ENCODE results near the gene PWP2.
"Not testable (repeated sequence)": the region's sequence is repeated elsewhere in the genome, so short reads cannot be mapped to it uniquely, and the experiment has no call there.

PWP2 gene

DNA sequence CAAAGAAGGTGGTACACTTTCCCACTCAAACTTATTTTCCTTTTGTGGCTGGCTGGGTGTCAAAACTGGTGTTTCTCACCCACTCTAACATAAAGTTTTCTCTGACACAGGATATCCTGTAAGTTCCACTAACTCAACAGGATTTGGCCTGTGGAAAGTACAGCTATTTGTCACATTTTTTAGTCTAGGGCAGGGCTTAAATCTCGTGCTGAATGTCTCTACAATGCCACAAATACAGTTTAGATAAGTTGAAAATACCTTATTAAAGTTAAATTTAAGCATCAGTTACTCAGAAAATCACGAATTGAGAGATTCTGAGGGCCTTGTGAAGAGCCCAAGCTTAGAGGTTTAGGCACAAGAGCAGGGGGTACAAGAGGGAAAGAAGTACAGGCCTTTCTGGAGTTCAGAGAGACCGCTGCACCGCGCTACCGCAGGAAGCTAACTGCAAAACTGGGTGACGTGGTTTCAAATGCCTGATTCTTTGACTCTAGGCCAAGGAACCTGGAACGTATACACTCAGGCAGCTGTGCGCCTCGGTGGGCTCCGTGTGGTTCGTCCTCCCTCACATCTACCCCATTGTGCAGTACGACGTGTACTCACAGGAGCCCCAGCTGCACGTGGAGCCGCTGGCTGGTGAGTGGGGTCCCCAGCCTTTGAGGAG lies 23.4 kb upstream of the PWP2 start:
- peak; percentile 70 to 73 for DNase-seq

DNA sequence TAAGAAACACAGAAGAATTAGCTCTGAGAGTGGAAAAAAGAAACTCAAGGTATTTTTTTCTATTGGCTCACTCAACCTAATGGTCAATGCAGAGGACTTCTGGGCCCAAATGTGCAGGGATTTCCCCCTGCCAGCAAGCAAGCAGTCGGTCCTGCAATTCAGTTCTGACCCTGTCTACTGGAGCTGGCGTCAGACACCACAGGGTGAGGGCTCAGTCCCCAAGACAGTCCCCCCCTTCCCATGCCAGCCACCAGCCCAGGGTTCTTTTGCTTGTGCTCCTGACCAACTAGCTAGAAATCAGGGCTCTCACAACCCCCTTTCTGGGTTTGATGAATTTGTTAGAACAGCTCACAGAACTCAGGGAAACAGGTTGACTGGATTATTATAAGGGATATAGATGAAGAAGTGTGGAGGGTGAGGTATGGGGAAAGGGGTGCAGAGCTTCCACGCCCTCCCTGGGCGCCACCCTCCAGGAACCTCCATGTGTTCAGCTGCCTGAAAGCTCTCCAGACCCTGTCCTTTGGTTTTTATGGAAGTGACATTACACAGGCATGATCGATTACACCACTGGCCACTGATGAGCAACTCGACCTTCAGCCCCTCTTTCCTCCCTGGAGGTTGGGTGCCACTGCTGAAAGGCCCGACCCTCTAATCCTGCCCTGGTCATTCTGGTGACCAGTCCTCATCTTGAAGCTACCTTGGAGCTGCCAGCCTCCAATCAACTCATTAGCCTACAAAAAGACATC lies 22.5 kb upstream of the PWP2 start:
- no peak for DNase-seq

DNA sequence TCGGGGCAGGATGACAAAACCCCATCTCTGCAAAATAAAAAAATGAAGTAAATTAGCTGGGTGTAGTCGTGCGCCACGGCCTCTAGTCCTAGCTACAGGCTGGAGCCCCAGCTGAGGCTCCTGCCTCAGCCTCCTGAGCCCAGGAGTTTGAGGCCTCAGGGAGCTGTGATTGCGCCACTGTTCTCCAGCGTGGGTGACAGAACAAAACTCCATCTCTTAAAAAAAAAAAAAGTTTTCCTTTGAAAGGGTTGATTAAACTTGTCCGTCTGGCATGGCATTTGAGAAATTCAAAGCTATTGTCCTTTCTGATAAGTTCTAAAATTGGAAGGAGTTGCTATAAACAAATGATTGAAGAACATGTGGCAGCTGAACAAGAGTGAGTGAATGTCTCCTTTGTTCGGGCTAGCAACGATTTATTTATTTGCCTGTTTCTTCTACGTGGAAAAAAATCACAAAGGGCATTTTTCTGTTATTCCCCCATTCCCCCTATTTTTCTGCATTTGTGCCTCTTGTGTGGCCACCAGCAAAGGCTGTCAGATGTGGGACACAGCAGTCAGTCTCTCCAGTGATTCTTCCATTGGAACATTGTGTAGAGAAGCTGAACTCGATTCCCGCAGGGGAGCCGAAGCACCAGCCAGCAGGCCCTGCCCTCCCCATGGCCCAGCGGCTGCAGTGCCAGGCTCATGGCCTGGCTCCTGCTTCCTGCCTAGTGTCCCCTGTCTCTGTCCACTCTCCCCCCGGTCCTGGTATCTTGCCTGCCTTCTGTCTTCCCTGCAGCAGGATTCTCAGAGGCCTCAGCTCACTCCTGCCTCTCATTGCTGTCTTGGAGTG lies 21.5 kb upstream of the PWP2 start:
- DNase-seq, result no peak

DNA sequence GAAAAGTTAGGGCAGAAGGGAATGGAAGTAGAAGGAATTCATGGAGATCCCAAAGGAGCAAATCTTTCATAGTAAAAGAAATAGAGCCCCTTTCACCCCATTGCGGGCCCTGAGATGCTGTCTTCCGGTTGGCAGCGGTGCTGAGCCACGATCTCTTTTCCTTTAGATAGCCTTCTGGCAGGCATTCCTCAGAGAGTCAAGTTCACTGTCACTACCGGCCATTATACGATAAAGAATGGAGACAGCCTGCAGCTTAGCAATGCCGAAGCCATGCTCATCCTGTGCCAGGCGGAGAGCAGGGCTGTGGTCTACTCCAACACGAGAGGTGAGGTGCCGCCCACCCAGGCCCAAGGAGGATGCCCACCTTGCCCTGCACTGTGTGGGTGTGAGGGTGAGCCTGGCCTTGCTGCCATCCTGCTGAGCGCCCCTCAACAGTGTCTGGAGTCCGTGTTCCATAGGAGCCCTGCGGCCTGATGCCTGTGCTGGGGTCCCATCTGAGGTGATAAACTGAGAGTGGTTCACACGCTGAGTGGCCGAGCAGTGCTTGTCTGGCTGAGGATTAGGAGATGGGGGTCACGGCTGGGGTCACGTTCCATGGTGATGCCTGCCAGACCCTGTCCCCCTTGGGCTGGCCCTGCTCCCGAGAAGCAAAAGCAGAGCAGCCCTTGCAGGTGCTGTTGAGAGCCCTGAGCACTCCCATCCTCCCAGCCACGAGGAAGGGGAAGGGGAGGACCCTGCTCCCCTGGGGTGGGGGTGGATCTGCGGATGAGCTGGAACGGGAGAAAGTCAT lies 20.4 kb upstream of the PWP2 start:
- DNase-seq, result no peak

DNA sequence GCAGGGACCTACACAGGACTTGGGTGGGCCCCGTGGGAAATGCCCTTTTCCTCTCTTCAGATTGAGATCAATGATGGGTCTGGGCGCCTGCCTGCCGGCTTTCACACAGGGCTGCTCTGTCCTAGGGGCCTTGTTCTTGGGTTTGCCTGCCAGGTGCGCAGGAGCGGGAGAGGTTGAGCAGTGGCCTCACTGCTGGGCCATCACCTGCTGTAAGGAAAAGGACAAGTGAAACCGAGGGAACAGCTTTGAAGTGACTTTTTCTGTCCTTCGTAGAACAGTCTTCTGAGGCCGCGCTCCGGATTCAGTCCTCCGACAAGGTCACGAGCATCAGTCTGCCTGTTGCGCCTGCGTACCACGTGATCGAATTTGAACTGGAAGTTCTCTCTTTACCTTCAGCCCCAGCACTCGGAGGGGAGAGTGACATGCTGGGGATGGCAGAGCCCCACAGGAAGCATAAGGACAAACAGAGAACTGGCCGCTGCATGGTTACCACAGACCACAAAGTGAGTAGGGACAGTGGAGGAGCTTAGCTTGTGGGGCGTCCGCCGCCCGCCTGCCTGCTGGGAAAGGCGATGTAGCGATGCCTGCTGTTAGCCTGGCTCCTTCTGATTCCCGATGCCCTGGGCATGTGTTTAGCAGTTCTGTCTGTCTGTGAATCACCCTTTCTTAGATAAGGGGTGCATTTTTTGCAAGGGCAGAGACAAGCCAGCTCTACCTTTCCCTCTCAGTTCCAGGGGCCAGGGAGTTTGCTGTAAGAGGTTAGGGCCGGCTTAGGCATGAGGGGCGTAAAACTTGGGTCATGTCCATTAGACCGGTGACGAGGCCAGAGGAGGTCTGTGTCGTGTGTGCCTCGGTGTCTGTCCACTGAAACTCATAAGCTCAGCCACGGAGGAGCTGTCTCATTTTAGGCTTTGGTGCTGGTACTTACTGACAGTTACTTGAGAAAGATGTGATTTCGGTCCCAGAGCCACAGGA lies 19.5 kb upstream of the PWP2 start:
- DNase-seq, result peak; percentile 29 to 46

DNA sequence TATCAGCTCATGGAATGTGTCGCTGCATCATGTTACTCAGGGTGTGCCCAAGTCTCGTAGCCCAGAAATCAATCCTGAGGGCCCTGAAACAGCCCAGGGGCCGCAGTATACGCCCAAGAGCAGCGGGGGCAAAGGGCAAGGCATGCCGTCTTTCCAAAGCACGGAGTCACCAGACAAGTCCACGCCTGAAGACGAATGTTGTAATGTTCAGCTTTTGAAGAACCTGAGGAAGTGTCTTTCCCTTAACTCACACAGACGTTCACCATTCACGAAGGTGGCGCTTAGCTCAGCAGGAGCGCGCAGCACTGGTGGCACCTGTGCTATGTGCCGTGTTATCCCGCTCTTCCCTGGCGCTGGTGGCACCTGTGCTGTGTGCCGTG lies 18.8 kb upstream of the PWP2 start:
- no peak for DNase-seq

DNA sequence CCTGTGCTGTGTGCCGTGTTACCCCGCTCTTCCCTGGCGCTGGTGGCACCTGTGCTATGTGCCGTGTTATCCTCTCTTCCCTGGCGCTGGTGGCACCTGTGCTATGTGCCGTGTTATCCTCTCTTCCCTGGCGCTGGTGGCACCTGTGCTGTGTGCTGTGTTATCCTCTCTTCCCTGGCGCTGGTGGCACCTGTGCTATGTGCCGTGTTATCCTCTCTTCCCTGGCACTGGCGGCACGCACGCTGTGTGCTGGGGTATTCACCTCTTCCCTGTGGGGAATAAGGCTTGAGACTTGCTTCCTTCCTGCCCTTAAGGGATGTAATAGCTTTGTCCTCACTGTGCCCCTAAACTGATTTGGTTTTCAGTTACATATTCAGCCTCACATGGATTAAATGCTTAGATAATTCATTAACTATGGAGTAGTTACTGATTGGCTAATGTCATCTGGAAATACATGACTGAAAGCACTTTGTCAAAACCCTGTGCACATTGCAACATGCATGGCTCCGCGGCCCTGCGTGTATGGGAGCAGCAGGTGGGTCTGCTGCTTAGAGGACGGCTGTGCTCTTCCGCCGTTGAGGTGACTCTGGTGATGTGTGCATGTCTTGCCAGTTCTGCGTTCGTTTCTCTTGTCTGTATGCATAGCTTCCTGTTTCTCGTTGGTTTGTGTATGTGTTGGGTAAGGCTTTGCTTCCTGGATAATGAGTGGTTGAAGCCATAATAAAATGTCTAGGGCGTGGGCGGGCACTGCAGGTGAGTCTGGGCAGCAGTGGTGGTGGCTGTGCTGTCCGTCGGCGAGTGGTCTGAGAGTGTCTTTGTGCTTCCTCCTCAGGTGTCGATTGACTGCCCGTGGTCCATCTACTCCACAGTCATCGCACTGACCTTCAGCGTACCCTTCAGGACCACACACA lies 17.9 kb upstream of the PWP2 start:
- peak; percentile 68 to 73 for DNase-seq

DNA sequence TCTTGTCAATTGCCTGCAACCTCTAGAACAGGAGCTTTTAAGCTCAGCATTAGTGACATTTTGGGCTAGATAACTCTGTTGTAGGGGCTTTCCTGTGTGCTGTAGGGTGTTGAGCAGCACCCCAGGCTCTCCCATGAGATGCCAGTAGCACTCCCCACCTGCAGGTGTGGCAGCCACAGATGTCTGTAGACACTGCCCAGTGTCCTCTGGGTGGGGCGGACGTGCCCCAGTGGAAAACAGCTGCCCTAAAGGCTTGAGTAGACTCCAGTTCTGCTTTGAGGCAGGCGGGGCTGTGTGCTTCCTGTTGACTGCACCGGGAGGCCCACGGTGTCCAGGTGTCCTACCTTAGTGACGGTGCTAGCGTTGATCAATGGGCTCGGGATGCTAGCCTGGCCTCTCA lies 16.9 kb upstream of the PWP2 start:
- peak; percentile 33 to 54 for DNase-seq

DNA sequence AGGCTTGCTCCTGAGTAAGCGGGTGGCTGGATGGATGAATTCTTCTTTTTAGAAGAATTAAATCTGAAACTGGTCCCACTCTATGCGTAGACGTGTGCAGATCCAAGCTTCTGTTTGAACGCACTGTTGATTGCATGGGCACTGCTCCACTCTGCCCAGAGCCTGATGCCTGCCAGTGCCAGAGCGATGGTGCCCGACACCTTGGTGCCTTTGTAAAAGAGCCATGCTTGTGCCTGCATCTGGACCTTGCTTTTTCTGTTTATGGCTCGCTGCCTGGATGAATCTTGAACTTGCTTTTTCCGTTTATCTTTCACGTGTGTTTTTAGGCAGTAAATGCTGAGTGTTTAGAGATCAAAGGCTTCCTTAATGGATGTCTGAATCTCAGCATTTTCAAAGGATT lies 15.0 kb upstream of the PWP2 start:
- no peak for DNase-seq

DNA sequence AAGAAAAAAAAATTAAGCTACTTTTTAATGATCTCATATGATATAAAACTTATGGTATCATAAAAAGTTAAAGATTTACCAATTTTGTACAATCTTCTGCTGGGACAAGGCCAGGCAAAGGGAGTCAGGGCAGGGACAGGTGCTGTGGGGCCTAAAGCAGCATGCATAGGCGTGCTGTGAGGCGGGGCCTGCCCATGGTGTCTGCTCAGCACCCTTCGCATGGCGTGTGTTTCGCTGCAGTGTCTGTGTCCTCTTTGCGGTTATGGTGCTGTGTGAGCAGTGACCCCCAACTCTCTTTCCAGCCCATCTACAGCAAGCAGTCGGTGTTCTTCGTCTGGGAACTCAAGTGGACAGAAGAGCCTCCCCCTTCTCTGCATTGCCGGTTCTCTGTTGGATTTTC lies 13.4 kb upstream of the PWP2 start:
- no peak for DNase-seq

DNA sequence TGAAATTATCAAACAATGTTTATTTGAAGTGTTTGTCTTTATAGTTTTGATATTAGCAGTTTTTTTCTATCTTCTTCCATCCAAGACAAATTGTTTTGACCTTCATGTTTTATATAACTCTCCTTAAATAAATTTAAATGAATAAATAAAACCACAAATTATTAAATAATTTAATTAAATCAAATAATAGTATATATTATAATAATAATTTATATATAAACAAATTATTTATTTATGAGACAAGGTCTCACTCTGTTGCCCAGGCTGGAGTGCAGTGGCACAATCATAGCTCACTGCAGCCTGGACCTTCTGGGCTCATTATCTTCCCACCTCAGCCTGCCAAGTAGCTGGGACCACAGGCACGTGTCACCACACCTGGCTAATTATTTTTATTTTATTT lies 12.4 kb upstream of the PWP2 start:
- DNase-seq, result no peak

DNA sequence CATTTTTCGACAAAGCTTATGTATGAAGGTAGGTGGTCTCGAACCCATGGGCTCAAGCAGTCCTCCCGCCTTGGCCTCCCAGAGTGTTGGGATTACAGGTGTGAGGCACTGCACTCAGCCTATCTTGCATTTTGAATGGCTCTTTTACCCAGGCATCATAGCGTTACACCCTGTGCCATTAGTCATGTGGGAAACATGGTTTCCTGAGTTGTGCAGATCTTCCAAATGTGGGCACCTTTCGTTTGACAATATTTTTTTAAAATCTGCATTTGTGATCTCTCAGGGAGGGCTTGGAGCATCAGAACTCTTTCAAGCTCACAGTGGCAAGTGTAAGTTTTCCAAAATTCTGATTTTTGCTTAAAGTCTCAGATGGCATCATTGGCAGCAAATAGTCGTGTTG lies 8.7 kb upstream of the PWP2 start:
- DNase-seq, result not testable (repeated sequence)

DNA sequence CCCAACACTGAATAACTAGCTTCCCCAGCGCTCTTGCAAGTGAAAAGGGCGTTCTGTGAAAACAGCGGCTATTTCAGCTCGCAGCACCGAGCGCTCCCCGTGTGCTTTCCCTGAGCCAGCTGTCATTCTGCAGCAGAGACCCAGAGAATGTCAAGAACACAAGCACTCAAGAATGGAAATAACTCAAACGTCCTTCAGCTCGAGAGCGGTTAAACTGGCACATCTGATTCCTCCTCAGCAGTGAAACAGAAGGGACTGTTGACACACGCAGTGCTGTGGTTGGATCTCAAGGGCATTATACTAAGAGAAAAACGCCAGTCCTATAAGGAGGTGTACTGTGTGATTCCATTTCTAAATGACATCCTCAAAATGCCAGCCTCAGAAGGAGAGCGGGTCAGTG lies 8.2 kb upstream of the PWP2 start:
- DNase-seq, result not testable (repeated sequence)

DNA sequence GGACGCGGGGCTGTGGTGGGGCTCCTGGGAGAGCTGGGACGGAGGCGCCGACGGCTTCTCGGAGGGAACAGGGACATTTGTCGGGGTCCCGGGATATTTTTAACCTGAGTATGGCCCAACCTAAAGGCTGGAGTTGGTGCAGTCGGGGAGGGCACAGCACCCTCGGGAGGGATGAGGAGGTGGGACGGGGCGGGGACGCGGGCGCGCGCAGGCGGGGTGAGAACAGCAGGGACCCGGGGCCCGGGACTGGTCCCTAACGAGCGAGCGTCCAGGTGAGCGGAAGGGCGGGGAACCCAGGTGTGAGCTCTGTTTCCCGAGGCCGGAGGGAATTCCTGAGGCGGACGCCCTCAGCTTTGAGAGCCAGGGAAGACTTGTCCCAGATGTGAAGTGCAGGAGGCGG lies 390 bp downstream of the PWP2 start:
- DNase-seq, result not testable (repeated sequence)

DNA sequence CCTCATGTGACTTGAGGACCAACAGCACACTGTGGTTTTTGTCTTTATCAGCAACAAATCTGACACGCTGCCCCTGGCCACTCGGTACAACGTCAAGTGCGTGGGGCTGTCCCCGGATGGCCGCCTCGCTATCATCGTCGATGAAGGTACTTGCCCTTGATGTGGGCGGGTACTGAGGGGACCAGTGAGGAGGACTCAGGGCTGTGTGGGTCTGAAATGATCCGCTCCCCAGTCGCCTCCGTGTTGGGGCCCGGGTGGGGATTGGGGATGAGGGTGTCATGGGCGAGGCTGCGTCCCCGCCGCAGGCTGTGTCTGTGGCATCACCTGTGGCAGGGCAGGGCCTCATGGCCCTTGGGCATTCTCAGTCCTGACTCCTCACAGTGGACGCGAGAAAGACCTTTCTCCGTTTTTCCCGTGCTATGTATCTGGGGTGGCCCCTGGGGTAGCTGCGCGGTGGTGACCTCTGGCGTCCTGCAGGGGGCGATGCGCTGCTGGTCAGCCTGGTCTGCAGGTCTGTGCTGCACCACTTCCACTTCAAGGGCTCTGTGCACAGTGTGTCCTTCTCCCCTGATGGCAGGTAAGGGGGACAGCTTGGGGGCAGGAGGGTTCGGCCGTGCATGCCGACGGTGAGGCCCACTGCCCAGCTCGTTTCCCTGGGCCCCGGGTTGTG lies 6.6 kb downstream of the PWP2 start:
- DNase-seq, result not testable (repeated sequence)

DNA sequence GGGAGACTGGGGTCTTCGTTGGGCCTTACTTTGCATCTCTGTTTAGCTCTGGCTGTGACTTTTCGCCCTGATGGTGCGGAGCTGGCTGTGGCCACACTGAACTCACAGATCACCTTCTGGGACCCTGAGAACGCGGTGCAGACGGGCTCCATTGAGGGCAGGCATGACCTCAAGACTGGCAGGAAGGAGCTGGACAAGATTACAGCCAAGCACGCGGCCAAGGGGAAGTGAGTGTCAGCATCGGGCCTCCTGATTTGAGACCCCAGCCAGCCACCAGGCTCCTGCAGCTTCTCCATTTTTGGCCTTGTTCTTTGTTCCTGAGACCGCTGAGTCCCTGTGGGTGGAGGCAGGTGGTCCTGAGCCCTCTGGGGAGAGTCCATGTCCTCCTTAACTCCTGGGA lies 14.9 kb downstream of the PWP2 start:
- DNase-seq, result not testable (repeated sequence)

DNA sequence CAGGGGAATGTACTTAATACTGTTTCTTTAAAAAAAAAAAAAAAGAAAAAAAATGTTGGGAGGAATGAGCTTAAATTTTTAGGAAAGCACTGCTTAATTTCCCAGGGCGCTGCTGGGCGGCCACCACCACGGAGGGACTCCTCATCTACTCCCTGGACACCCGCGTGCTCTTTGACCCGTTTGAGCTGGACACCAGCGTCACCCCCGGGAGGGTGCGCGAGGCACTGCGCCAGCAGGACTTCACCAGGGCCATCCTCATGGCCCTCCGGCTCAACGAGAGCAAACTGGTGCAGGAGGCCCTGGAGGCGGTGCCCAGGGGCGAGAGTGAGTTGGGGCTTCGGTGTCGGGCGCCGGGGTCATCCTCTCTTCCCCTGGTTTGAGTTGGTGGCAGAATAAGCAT lies 20.6 kb downstream of the PWP2 start:
- not testable (repeated sequence) for DNase-seq

DNA sequence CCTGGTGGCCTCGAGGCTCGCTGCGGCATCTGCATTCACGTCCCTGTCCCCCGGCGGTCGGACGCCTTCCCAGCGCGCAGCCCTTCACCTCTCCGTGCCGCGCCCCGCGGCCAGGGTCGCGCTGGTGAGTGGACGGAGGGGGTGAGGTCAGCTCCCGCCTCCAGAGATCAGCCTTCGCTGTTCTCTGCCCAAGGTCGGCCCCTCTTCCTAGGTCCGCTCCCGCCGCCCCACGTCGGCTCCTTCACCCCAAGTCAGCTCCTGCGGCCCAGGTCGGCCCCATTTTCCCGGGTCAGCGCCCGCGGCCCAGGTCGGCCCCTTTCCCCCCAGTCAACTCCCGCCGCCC lies 26.5 kb downstream of the PWP2 start:
- DNase-seq, result not testable (repeated sequence)

DNA sequence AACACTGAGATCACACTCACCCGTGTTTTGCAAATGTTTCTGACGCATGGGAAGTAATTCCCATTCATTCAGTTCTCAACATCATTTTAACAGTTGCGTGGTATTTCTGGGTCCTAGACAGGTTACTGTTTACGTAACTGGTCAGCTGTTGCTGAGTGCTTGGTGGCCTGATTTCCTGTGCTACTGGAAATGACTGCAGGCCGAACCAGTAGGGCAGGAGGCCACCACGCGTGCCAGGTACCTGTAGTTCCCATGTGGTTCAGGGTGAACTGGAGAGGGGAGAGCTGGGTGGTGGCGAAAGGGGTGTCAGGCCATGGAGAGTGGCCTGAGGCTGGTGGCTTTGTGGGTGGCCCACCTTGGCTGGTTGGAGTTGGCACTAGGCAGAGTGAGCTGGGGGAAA lies 27.5 kb downstream of the PWP2 start:
- DNase-seq, result not testable (repeated sequence)

DNA sequence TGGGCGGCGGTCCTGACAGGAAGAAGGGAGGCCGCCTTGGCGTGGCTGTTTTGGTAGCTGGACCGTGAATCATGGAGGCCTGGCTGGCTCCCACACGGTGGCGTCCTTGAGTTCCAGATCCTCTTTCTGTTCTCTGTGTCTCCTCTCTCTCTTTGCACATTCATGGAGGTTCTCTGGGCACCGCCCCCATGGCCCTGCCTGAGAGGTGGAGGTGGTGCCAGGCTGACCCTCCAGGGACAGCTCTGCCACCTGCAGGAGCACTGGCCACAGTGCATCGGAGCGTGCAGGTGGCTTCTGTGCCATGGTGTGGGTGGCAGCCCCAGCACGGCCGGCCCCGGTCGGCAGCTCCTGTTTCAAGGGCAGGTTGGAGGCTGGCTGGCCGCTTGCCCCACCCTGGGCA lies 30.8 kb downstream of the PWP2 start:
- peak; percentile 53 to 58 for DNase-seq
